BLaER1 (cell line): Measurements from ENCODE around the gene GMPR2.

Experiments used
- H3K27ac ChIP-seq: shearing (Covaris generic); formaldehyde crosslinking; 2 replicates; pipeline ENCODE4 v1.8.1; 2022
- H3K27me3 ChIP-seq: shearing (Covaris generic); formaldehyde crosslinking; 2 replicates; pipeline ENCODE4 v1.8.1; 2022
- H3K36me3 ChIP-seq: shearing (Covaris generic); formaldehyde crosslinking; 2 replicates; pipeline ENCODE4 v1.8.1; 2022
- H3K4me1 ChIP-seq: shearing (Covaris generic); formaldehyde crosslinking; 2 replicates; pipeline ENCODE4 v1.8.1; 2022
- H3K4me2 ChIP-seq: shearing (Covaris generic); formaldehyde crosslinking; 2 replicates; pipeline ENCODE4 v1.8.1; 2022
- H3K4me3 ChIP-seq: shearing (Covaris generic); formaldehyde crosslinking; 2 replicates; pipeline ENCODE4 v1.8.1; 2022
- H3K9ac ChIP-seq: shearing (Covaris generic); formaldehyde crosslinking; 2 replicates; pipeline ENCODE4 v1.8.1; 2022
- H3K9me3 ChIP-seq: shearing (Covaris generic); formaldehyde crosslinking; 2 replicates; pipeline ENCODE4 v1.8.1; 2022
- H4K20me1 ChIP-seq: shearing (Covaris generic); formaldehyde crosslinking; 2 replicates; pipeline ENCODE4 v1.8.1; 2022
- Cebpa-rat ChIP-seq: shearing (Covaris generic); IDR thresholded peaks from 2 replicates; pipeline ENCODE4 v1.8.1; 2022

The GMPR2 gene

GRCh38 chr14:24258119-24258518, 25.4 kb downstream of the GMPR2 start:
- Histone ChIP-seq H3K27me3 (no peaks in the 10 kb centered on the region), H3K4me2 (no peak overlapping the region), H3K9me3 (no peaks in the 10 kb centered on the region), H3K36me3 (peaks cover 13% of the 10 kb centered on the region; the same call in 1 of the 2 replicates), H3K27ac (no peak overlapping the region), H4K20me1 (no peaks in the 10 kb centered on the region), H3K9ac (no peak overlapping the region), H3K4me1 (no peaks in the 10 kb centered on the region), H3K4me3 (no peak overlapping the region)
- no peak for TF ChIP-seq Cebpa-rat

DNA sequence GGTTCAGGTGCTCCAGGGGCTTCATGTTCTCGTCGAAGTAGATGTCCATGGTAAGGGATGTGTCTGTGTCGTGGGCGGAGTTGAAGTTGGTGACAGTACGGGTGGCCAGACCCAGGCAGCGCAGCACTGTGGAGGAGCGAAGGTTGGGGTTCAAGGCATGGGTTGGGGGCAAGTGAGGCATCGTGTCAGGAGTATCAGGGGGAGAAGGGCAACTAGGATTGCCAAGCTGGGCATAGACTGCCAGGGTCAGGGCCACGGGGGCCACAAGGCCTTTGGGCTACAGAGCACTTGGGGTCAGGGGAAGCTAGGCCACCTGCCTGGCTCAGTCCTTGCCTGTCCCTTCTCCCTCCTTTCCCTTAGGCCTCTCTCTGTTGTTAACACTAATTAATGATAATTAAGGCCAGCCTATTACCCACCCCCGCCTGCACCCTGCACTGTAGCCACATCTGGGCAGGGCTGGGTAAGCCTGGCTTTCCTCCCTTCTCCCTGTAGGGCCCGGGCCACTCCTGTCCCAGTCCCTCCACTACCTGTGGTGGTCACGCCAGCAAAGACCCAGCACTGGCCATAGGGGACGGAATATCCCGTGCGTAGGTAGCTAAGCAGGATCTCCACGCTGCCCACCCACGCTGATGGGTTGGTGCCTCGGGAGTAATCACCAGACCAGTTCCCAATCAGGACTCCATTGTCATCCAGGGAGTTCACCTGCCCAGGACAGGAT, 26.0 kb downstream of the GMPR2 start:
- no peaks in the 10 kb centered on the region for H3K4me1 ChIP-seq
- no peak overlapping the region for H3K27ac ChIP-seq
- H3K4me2 ChIP-seq = no peak overlapping the region
- no peak overlapping the region for H3K4me3 ChIP-seq
- no peaks in the 10 kb centered on the region for H3K9me3 ChIP-seq
- no peaks in the 10 kb centered on the region for H3K27me3 ChIP-seq
- H4K20me1 ChIP-seq = no peaks in the 10 kb centered on the region
- TF ChIP-seq Cebpa-rat = no peak
- peaks cover 13% of the 10 kb centered on the region; the same call in 1 of the 2 replicates for H3K36me3 ChIP-seq
- H3K9ac ChIP-seq = no peak overlapping the region

DNA sequence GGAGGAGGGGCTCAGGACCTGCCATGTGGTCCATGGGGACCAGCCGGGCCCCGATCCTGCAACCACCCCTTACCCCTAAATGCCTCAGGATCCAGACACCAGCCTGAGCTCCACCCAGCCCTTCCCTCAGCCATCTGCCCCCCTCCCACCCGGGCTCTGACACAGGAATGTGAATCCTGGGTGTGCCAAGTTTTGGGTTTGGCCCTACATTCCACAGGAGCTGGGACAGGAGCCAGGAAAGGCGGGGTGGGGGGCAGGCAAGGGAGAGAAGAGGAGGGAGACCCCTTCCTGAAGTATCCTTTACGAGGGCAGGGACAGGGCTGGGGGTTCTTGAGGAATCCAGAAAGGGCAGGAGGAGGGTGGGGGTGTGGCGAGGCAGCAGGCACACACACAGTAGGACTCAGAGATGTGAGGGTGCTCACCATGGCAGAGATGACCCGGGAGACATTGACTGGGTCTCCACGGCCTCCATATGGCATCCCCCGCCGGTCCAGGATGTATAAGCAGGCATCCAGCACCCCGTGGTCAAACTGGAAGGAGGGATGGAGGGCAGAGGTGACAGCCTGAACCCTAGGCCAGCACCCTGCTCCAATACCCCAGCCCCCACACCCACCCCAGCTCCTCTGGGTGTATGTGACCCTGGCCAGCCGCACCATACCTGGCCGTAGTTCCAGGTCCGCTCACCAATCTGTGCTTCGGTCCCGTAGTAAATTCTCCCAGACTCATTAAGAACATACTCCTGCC, 26.7 kb downstream of the GMPR2 start:
- H3K9ac ChIP-seq = no peak overlapping the region
- H3K4me3 ChIP-seq = no peak overlapping the region
- no peak for TF ChIP-seq Cebpa-rat

DNA sequence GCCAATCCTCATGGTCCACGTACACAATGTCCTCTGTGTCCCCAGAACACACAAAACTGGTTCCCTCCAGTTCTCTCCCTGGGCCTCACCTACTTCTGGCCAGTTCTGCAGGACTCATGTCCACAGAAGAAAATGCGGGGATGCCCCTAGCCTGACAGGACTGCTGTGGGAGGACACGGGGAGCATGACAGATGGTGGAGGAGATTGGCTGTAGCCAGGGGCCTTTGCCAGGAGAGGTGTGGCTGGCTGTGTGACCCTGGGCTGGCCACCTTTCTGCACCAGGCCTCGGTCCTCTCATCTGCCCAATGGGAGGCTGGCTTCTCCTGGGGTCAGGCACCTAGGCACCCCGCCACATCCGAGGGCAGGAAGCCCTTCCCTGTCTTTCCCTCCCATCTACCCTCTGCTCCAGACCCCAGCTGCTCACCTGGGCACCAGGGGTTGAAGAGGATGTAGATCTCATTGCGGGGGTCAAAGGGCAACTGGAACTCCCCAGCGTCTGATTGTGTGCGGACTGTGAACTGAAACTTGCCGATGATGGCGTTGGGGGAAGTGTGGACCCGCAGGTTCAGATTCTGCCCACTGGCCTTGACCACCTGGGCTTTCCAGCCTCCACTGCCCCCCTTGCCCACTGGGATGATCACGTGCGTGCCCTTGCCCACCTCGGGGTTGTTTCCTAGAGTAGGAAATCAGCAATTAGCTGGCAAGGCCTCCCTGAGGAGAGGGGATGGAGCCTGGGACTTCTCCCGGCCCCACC, 27.5 kb downstream of the GMPR2 start:
- Histone ChIP-seq H3K36me3 (peaks cover 5% of the 10 kb centered on the region), H3K9me3 (no peaks in the 10 kb centered on the region), H3K9ac (no peak overlapping the region)

More for the DNA sequence above, 26.7 kb downstream of the GMPR2 start:
- Histone ChIP-seq H3K27ac (no peak overlapping the region), H3K36me3 (peaks cover 8% of the 10 kb centered on the region; the same call in 1 of the 2 replicates), H3K9me3 (no peaks in the 10 kb centered on the region), H3K4me1 (no peaks in the 10 kb centered on the region), H3K27me3 (no peaks in the 10 kb centered on the region), H3K4me2 (no peak overlapping the region), H4K20me1 (no peaks in the 10 kb centered on the region)

GRCh38 chr14:24260780-24261157, 28.0 kb downstream of the GMPR2 start:
- no peaks in the 10 kb centered on the region for H3K4me1 ChIP-seq
- H3K36me3 ChIP-seq = peaks cover 11% of the 10 kb centered on the region
- H3K4me2 ChIP-seq = no peak overlapping the region
- no peak overlapping the region for H3K27ac ChIP-seq
- no peaks in the 10 kb centered on the region for H4K20me1 ChIP-seq
- H3K9ac ChIP-seq = no peak overlapping the region
- no peak for TF ChIP-seq Cebpa-rat
- H3K9me3 ChIP-seq = no peaks in the 10 kb centered on the region
- H3K4me3 ChIP-seq = no peak overlapping the region
- no peaks in the 10 kb centered on the region for H3K27me3 ChIP-seq

More for the DNA sequence above, 27.5 kb downstream of the GMPR2 start:
- no peaks in the 10 kb centered on the region for H3K27me3 ChIP-seq
- H3K27ac ChIP-seq = no peak overlapping the region
- no peak overlapping the region for H3K4me3 ChIP-seq
- no peaks in the 10 kb centered on the region for H4K20me1 ChIP-seq
- H3K4me1 ChIP-seq = no peaks in the 10 kb centered on the region
- TF ChIP-seq Cebpa-rat = no peak
- no peak overlapping the region for H3K4me2 ChIP-seq

GRCh38 chr14:24261256-24261968, 28.7 kb downstream of the GMPR2 start:
- no peak for TF ChIP-seq Cebpa-rat

GRCh38 chr14:24261969-24262327, 29.2 kb downstream of the GMPR2 start:
- no peak overlapping the region for H3K9ac ChIP-seq

More at GRCh38 chr14:24261256-24261968, 28.7 kb downstream of the GMPR2 start:
- Histone ChIP-seq H3K4me2 (no peak overlapping the region), H3K27ac (no peak overlapping the region), H3K4me1 (peaks cover under 1% of the 10 kb centered on the region; the same call in 1 of the 2 replicates), H3K4me3 (no peak overlapping the region), H3K27me3 (no peaks in the 10 kb centered on the region), H3K9ac (no peak overlapping the region), H3K36me3 (peaks cover 17% of the 10 kb centered on the region), H4K20me1 (no peaks in the 10 kb centered on the region), H3K9me3 (no peaks in the 10 kb centered on the region)

GRCh38 chr14:24262821-24263733, 30.3 kb downstream of the GMPR2 start, which contains the start of gene TGM1:
Gene TGM1, minus strand, starts transcription at chr14:24263177. Its CDS starts 825 bp downstream, at chr14:24262352.
- Histone ChIP-seq H4K20me1 (no peaks in the 10 kb centered on the region), H3K36me3 (peaks cover 32% of the 10 kb centered on the region), H3K27ac (no peak within 1 kb of the TSS), H3K4me1 (peaks cover 7% of the 10 kb centered on the region; the same call in 1 of the 2 replicates), H3K9me3 (no peaks in the 10 kb centered on the region), H3K4me2 (no peak within 1 kb of the TSS), H3K27me3 (no peaks in the 10 kb centered on the region), H3K9ac (no peak within 1 kb of the TSS), H3K4me3 (no peak within 1 kb of the TSS)
- no peak for TF ChIP-seq Cebpa-rat

More at GRCh38 chr14:24261969-24262327, 29.2 kb downstream of the GMPR2 start:
- no peak for TF ChIP-seq Cebpa-rat
- no peaks in the 10 kb centered on the region for H3K27me3 ChIP-seq
- no peak overlapping the region for H3K27ac ChIP-seq
- no peaks in the 10 kb centered on the region for H4K20me1 ChIP-seq
- H3K9me3 ChIP-seq = no peaks in the 10 kb centered on the region
- H3K4me3 ChIP-seq = no peak overlapping the region
- H3K4me2 ChIP-seq = no peak overlapping the region
- H3K4me1 ChIP-seq = peaks cover 6% of the 10 kb centered on the region; the same call in 1 of the 2 replicates
- peaks cover 22% of the 10 kb centered on the region for H3K36me3 ChIP-seq
